ENCODE data around the gene BGLAP. TPM values are rescaled to one million over a fixed set of nuclear protein-coding genes. Genes with fewer than 3 reads are reported as not detected.
A peak's percentile ranks its signal among the peaks of the same experiment; 100 is the strongest.

The BGLAP gene
- total RNA-seq, 4 donors from 2014 or later = 1.6 to 2.1 TPM; not detected in 2

- TF ChIP-seq POLR2A (IDR thresholded peaks at IDR 0.05) (no peak), EP300 (IDR thresholded peaks at IDR 0.05; ENCODE audit: low read depth) (no peak), POLR2AphosphoS5 (IDR thresholded peaks at IDR 0.05) (no peak)
- TF ChIP-seq, protein P1, sequence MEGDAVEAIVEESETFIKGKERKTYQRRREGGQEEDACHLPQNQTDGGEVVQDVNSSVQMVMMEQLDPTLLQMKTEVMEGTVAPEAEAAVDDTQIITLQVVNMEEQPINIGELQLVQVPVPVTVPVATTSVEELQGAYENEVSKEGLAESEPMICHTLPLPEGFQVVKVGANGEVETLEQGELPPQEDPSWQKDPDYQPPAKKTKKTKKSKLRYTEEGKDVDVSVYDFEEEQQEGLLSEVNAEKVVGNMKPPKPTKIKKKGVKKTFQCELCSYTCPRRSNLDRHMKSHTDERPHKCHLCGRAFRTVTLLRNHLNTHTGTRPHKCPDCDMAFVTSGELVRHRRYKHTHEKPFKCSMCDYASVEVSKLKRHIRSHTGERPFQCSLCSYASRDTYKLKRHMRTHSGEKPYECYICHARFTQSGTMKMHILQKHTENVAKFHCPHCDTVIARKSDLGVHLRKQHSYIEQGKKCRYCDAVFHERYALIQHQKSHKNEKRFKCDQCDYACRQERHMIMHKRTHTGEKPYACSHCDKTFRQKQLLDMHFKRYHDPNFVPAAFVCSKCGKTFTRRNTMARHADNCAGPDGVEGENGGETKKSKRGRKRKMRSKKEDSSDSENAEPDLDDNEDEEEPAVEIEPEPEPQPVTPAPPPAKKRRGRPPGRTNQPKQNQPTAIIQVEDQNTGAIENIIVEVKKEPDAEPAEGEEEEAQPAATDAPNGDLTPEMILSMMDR (IDR thresholded peaks at IDR 0.05) = no peak
- intact Hi-C loops (cut with DNase I; ENCODE audit: low total_unique reads) (no loop called here), in situ Hi-C loops (cut with MboI; ENCODE audit: low pct_ligation_motif_present in 1 of 4, low pct_unique_long_range_greater_than_20kb in 1 of 4, low sequenced_read_pairs in 3 of 4) (no loop called here)
- H3K4me3 ChIP-seq = no peak overlapping the region
- WGBS, 2 donors (ENCODE audit: low coverage in 1 of 2) = 86 to 88% methylated on average over 2 to 3 of the region's 3 CpGs
- no peak for DNase-seq
- no peak overlapping the region for H3K27ac ChIP-seq
- H3K36me3 ChIP-seq = peaks cover 0 to 34% (median 15%) of the 10 kb centered on the region in 4 donors
- no peaks in the 10 kb centered on the region for H3K27me3 ChIP-seq
- peaks cover 8 to 39% (median 21%) of the 10 kb centered on the region in 4 donors for H3K4me1 ChIP-seq
- H3K9me3 ChIP-seq = no peaks in the 10 kb centered on the region
Observed at GRCh38 chr1:156279837-156280236, 37.9 kb downstream of the BGLAP start.

DNA sequence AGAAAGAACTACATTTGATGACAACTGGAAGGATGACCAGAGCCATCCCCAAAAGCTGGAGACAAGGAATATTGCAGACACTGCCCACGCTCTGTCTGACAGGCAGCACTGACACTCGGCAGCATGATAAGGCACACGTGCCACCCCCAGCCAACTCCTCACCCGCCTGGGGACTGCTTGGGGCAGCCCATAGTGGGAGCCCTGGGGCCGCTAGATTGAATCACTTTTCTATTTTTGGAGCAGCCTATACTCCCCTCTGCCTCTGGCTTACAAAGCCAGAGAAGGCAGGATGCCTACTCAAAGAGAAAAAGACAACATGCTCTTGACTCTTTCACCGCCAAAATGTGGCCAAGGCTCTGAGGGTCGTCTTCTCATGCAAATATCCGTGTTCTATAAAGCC lies 39.3 kb downstream of the BGLAP start:
- intact Hi-C loops (cut with DNase I; ENCODE audit: low total_unique reads) (no loop called here), in situ Hi-C loops (cut with MboI; ENCODE audit: low pct_ligation_motif_present in 1 of 4, low pct_unique_long_range_greater_than_20kb in 1 of 4, low sequenced_read_pairs in 3 of 4) (no loop called here)
- Histone ChIP-seq H3K4me1 (peaks cover 8 to 39% (median 21%) of the 10 kb centered on the region in 4 donors), H3K27me3 (no peaks in the 10 kb centered on the region), H3K27ac (peak overlapping the region in 3 of 4 donors; percentile 90 to 95 (median 91)), H3K9me3 (no peaks in the 10 kb centered on the region), H3K4me3 (peak overlapping the region in 3 of 4 donors; percentile 79 to 90 (median 86)), H3K36me3 (peaks cover 0 to 21% (median 9%) of the 10 kb centered on the region in 4 donors)
- TF ChIP-seq, protein P1 (IDR thresholded peaks at IDR 0.05) = no peak
- TF ChIP-seq EP300 (IDR thresholded peaks at IDR 0.05; ENCODE audit: low read depth) = no peak
- TF ChIP-seq POLR2AphosphoS5 (IDR thresholded peaks at IDR 0.05) = no peak
- no peak for DNase-seq
- WGBS, 2 donors (ENCODE audit: low coverage in 1 of 2) = 28% methylated on average over 8 of the region's 8 CpGs; no CpG with 5 or more reads in 1 of the 2 donors

DNA sequence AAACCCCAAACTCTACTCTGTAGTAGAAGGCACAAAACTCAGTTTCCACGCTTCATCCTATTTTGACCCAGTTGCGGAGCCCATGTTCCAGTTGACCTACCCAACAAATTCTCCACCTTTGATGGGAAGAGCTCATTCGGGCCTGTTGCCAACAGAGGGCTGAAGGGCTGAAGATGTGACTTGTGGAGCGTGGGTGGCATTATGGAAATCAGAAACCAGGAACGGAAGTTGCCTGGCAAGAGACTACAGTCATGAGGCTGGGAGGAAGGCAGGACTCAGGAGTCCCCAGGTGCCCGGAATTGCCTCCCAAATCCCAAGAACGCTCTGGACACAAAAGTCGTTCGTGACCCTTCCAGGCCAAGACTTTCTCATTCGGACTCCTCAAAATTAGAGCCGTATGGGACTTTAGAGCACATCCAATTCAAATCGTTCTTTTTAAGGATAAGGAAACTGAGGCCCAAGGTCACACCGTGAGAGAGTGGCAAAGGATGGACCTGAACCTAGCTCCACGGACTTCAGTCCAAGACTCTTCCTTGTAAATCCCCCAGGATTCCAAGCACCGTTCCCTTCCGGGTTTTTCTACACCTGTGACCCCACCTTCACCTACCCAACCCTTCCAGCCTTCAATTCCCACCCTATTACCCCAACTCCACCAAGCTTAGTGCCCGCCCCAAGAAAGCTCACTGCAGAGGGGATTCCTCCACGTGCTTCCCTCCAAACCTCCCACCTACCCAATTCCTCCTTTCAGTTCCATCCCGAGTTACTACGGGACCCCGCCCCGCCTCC lies 39.9 kb downstream of the BGLAP start:
- intact Hi-C loops (cut with DNase I; ENCODE audit: low total_unique reads) = no loop called here
- 0 to 7% methylated on average over 6 to 22 of the region's 22 CpGs for WGBS, 2 donors (ENCODE audit: low coverage in 1 of 2)
- Histone ChIP-seq H3K36me3 (peaks cover 0 to 16% (median 6%) of the 10 kb centered on the region in 4 donors), H3K27me3 (no peaks in the 10 kb centered on the region), H3K4me1 (peaks cover 8 to 39% (median 21%) of the 10 kb centered on the region in 4 donors), H3K9me3 (no peaks in the 10 kb centered on the region), H3K4me3 (peak overlapping the region; percentile 79 to 94 (median 88)), H3K27ac (peak overlapping the region; percentile 90 to 95 (median 92))
- no peak for TF ChIP-seq POLR2AphosphoS5 (IDR thresholded peaks at IDR 0.05)
- no peak for DNase-seq
- in situ Hi-C loops (cut with MboI; ENCODE audit: low pct_ligation_motif_present in 1 of 4, low pct_unique_long_range_greater_than_20kb in 1 of 4, low sequenced_read_pairs in 3 of 4) = no loop called here

GRCh38 chr1:156282479-156283222 lies 40.7 kb downstream of the BGLAP start, which contains the start of gene SMG5:
SMG5 (minus strand) TSS chr1:156282825; CDS start chr1:156282680, 145 bp downstream.
- DNase-seq = peak; percentile 97
- TF ChIP-seq, protein P1 (IDR thresholded peaks at IDR 0.05) = no peak
- TF ChIP-seq EP300 (IDR thresholded peaks at IDR 0.05; ENCODE audit: low read depth) = no peak
- TF ChIP-seq POLR2AphosphoS5 (IDR thresholded peaks at IDR 0.05) = peak; percentile 73 to 96 (median 93)
- TF ChIP-seq POLR2A (IDR thresholded peaks at IDR 0.05) = peak; percentile 96
- no peaks in the 10 kb centered on the region for H3K9me3 ChIP-seq
- H3K4me1 ChIP-seq = peaks cover 8 to 39% (median 21%) of the 10 kb centered on the region in 4 donors
- peaks cover 0 to 9% (median 4%) of the 10 kb centered on the region in 4 donors for H3K36me3 ChIP-seq
- in situ Hi-C loops (cut with MboI; ENCODE audit: low pct_ligation_motif_present in 1 of 4, low pct_unique_long_range_greater_than_20kb in 1 of 4, low sequenced_read_pairs in 3 of 4) (no loop called here), intact Hi-C loops (cut with DNase I; ENCODE audit: low total_unique reads) (no loop called here)
- peak within 1 kb of the TSS; percentile 79 to 94 (median 88) for H3K4me3 ChIP-seq
- 0% methylated on average over 42 of the region's 50 CpGs; no CpG with 5 or more reads in 1 of the 2 donors for WGBS, 2 donors (ENCODE audit: low coverage in 1 of 2)
- peak within 1 kb of the TSS; percentile 90 to 95 (median 92) for H3K27ac ChIP-seq
- H3K27me3 ChIP-seq = no peaks in the 10 kb centered on the region

All from transverse colon (tissue), 4 donors.